Type B pancreatic cell (in vitro differentiated cells): ENCODE data around the gene MAP2K5. TPM values are rescaled to one million over a fixed set of nuclear protein-coding genes. Genes with fewer than 3 reads are reported as not detected.

Experiments used
- DNase-seq: peaks from one replicate; pipeline ENCODE4 v3.0.0; 2021; ENCODE audit warnings: mixed read lengths; ENCODE audit not compliant: unreplicated experiment; ENCODE audit errors: extremely low spot score
- H3K27ac Mint-ChIP-seq: 2 replicates; pipeline ENCODE4 v1.8.0; 2021; ENCODE audit warnings: mild to moderate bottlenecking, mixed read lengths
- H3K27me3 Mint-ChIP-seq: 2 replicates; pipeline ENCODE4 v1.8.0; 2021; ENCODE audit warnings: mixed read lengths
- H3K36me3 Mint-ChIP-seq: 2 replicates; pipeline ENCODE4 v1.8.0; 2021; ENCODE audit warnings: mixed read lengths
- H3K4me1 Mint-ChIP-seq: one replicate; pipeline ENCODE4 v1.8.0; 2021; ENCODE audit warnings: mixed read lengths; ENCODE audit not compliant: unreplicated experiment
- H3K4me3 Mint-ChIP-seq: 2 replicates; pipeline ENCODE4 v1.8.0; 2021; ENCODE audit warnings: mild to moderate bottlenecking, mixed read lengths
- H3K9me3 Mint-ChIP-seq: 2 replicates; pipeline ENCODE4 v1.8.0; 2021; ENCODE audit warnings: mixed read lengths
- total RNA-seq: library from RNA; stranded (reverse); gene quantifications from 2 replicates; pipeline ENCODE4 v1.2.1, GENCODE V29; 2021; ENCODE audit warnings: low replicate concordance
- TF ChIP-seq, protein P1 (sequence below): fragments of 200-600 bp; sonication (generic); conservative IDR thresholded peaks from 2 replicates; pipeline ENCODE4 v1.5.0; 2021; ENCODE audit warnings: antibody characterized with exemption, mild to moderate bottlenecking

MAP2K5 gene
- total RNA-seq, 1 donor from 2014 or later: 21.8 TPM

- no peak overlapping the region for H3K4me3 Mint-ChIP-seq
- no peaks in the 10 kb centered on the region for H3K27me3 Mint-ChIP-seq
- peaks cover 10% of the 10 kb centered on the region for H3K36me3 Mint-ChIP-seq
- H3K9me3 Mint-ChIP-seq: peaks cover 11% of the 10 kb centered on the region
- H3K27ac Mint-ChIP-seq: no peak overlapping the region
- H3K4me1 Mint-ChIP-seq: peaks cover 25% of the 10 kb centered on the region
- DNase-seq: no peak
- TF ChIP-seq, protein P1, sequence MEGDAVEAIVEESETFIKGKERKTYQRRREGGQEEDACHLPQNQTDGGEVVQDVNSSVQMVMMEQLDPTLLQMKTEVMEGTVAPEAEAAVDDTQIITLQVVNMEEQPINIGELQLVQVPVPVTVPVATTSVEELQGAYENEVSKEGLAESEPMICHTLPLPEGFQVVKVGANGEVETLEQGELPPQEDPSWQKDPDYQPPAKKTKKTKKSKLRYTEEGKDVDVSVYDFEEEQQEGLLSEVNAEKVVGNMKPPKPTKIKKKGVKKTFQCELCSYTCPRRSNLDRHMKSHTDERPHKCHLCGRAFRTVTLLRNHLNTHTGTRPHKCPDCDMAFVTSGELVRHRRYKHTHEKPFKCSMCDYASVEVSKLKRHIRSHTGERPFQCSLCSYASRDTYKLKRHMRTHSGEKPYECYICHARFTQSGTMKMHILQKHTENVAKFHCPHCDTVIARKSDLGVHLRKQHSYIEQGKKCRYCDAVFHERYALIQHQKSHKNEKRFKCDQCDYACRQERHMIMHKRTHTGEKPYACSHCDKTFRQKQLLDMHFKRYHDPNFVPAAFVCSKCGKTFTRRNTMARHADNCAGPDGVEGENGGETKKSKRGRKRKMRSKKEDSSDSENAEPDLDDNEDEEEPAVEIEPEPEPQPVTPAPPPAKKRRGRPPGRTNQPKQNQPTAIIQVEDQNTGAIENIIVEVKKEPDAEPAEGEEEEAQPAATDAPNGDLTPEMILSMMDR: no peak
Observed at GRCh38 chr15:67794832-67795574, 252.5 kb downstream of the MAP2K5 start.

GRCh38 chr15:67796196-67797127 is 254.0 kb downstream of the MAP2K5 start:
- H3K4me3 Mint-ChIP-seq: no peak overlapping the region
- peaks cover 10% of the 10 kb centered on the region for H3K36me3 Mint-ChIP-seq
- no peak overlapping the region for H3K27ac Mint-ChIP-seq
- peaks cover 11% of the 10 kb centered on the region for H3K9me3 Mint-ChIP-seq
- peak; percentile 31 for DNase-seq
- peaks cover 14% of the 10 kb centered on the region for H3K4me1 Mint-ChIP-seq
- TF ChIP-seq, protein P1: no peak
- H3K27me3 Mint-ChIP-seq: no peaks in the 10 kb centered on the region

- Mint-ChIP-seq H3K4me3 (no peak overlapping the region), H3K36me3 (peaks cover 10% of the 10 kb centered on the region), H3K9me3 (peaks cover 9% of the 10 kb centered on the region), H3K27ac (no peak overlapping the region), H3K27me3 (no peaks in the 10 kb centered on the region), H3K4me1 (no peaks in the 10 kb centered on the region)
- TF ChIP-seq, protein P1: no peak
- DNase-seq: no peak
Observed at GRCh38 chr15:67799801-67800205, 257.3 kb downstream of the MAP2K5 start.

DNA sequence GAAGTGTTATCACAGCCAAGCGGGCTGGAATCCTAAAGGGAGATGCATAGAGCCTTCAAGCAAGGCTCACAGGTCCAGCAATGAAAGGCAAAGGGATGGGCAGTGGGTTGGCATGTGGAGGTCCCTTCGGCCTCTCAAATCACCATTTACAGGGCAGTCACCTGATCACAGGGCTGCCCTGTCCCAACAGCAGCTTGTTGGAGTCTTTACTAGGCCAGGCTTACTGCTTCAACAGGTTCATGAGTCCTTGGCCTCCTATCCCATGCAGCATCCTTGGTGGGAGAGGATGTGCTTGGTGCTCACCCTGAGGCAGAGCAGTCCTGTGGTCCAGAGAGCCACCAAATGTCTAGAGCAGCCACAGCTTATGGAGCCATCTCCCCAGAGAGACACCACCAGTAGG is 258.6 kb downstream of the MAP2K5 start:
- no peaks in the 10 kb centered on the region for H3K27me3 Mint-ChIP-seq

More for the DNA sequence above, 258.6 kb downstream of the MAP2K5 start:
- Mint-ChIP-seq H3K9me3 (no peaks in the 10 kb centered on the region), H3K27ac (no peak overlapping the region), H3K4me3 (no peak overlapping the region), H3K4me1 (no peaks in the 10 kb centered on the region), H3K36me3 (peaks cover 1% of the 10 kb centered on the region)
- peak; percentile 34 for DNase-seq
- TF ChIP-seq, protein P1: no peak
